Astrocyte (in vitro differentiated cells and primary cell): ENCODE results near the gene DNMBP. TPM values are rescaled to one million over a fixed set of nuclear protein-coding genes. Genes with fewer than 3 reads are reported as not detected.
"Not testable (repeated sequence)": the region's sequence is repeated elsewhere in the genome, so short reads cannot be mapped to it uniquely, and the experiment has no call there.

Experiments used
- DNase-seq: peaks from one replicate; pipeline ENCODE4 v3.0.0-alpha.2; 2010; ENCODE audit warnings: low read depth
- FAIRE-seq: peaks from 2 replicates; lab custom pipeline; 2011; peaks lifted over from hg19 to GRCh38; lab: Jason Lieb, UNC
- H2AFZ ChIP-seq: 2 replicates; pipeline ENCODE4 v1.6.0; 2012; ENCODE audit warnings: low read depth, low read length, inconsistent platforms
- H3K27ac ChIP-seq: 2 replicates; pipeline ENCODE4 v1.5.1; 2011; ENCODE audit warnings: low read depth, low read length, inconsistent platforms
- H3K27me3 ChIP-seq: 2 replicates; pipeline ENCODE4 v1.6.0; 2011; ENCODE audit warnings: low read length, inconsistent platforms; ENCODE audit not compliant: insufficient read depth
- H3K36me3 ChIP-seq: 2 replicates; pipeline ENCODE4 v1.5.1; 2011; ENCODE audit warnings: low read length, inconsistent platforms; ENCODE audit not compliant: insufficient read depth
- H3K4me1 ChIP-seq: 2 replicates; pipeline ENCODE4 v1.5.1; 2011; ENCODE audit warnings: low read length, inconsistent platforms; ENCODE audit not compliant: insufficient read depth
- H3K4me2 ChIP-seq: 2 replicates; pipeline ENCODE4 v1.6.0; 2012; ENCODE audit warnings: low read length, inconsistent platforms
- H3K4me3 ChIP-seq: 2 replicates; pipeline ENCODE4 v1.5.1; 2011; ENCODE audit warnings: low read depth, mild to moderate bottlenecking, low read length, inconsistent platforms; ENCODE audit not compliant: insufficient read depth
- H3K79me2 ChIP-seq: 2 replicates; pipeline ENCODE4 v1.6.0; 2012; ENCODE audit warnings: mild to moderate bottlenecking, low read length, inconsistent platforms; ENCODE audit not compliant: insufficient read depth
- H3K9ac ChIP-seq: 2 replicates; pipeline ENCODE4 v1.6.0; 2012; ENCODE audit warnings: mild to moderate bottlenecking, low read length, inconsistent platforms
- H3K9me3 ChIP-seq: 2 replicates; pipeline ENCODE4 v1.5.1; 2012; ENCODE audit warnings: low read depth, mild to moderate bottlenecking, low read length, inconsistent platforms; ENCODE audit not compliant: insufficient read depth
- H4K20me1 ChIP-seq: 2 replicates; pipeline ENCODE4 v1.6.0; 2012; ENCODE audit warnings: low read length, inconsistent platforms; ENCODE audit not compliant: insufficient read depth
- H3K27ac Mint-ChIP-seq: one replicate; pipeline ENCODE4 v1.8.0; 2021; ENCODE audit warnings: mild to moderate bottlenecking, mixed read lengths; ENCODE audit not compliant: unreplicated experiment
- H3K27me3 Mint-ChIP-seq: one replicate; pipeline ENCODE4 v1.8.0; 2021; ENCODE audit warnings: low read depth, mixed read lengths; ENCODE audit not compliant: unreplicated experiment
- H3K36me3 Mint-ChIP-seq: one replicate; pipeline ENCODE4 v1.8.0; 2021; ENCODE audit warnings: low read depth, mixed read lengths; ENCODE audit not compliant: unreplicated experiment
- H3K4me1 Mint-ChIP-seq: one replicate; pipeline ENCODE4 v1.8.0; 2021; ENCODE audit warnings: low read depth, mixed read lengths; ENCODE audit not compliant: unreplicated experiment
- H3K4me3 Mint-ChIP-seq: one replicate; pipeline ENCODE4 v1.8.0; 2021; ENCODE audit warnings: mild to moderate bottlenecking, moderate library complexity, mixed read lengths; ENCODE audit not compliant: unreplicated experiment
- H3K9me3 Mint-ChIP-seq: one replicate; pipeline ENCODE4 v1.8.0; 2021; ENCODE audit warnings: mild to moderate bottlenecking, mixed read lengths; ENCODE audit not compliant: unreplicated experiment
- CTCF ChIP-seq: IDR thresholded peaks from 2 replicates; pipeline ENCODE4 v1.5.1; 2011; ENCODE audit warnings: low read depth, mild to moderate bottlenecking, inconsistent platforms, low read length, moderate library complexity; ENCODE audit not compliant: insufficient read depth
- EZH2 ChIP-seq: IDR thresholded peaks from 2 replicates; pipeline ENCODE4 v1.6.1; 2012; ENCODE audit warnings: mild to moderate bottlenecking, low read length, inconsistent platforms; ENCODE audit not compliant: insufficient read depth
- total RNA-seq: library from RNA; stranded (reverse); gene quantifications from 2 replicates; pipeline ENCODE4 v1.2.1, GENCODE V29; 2021

The DNMBP gene
- total RNA-seq, 1 donor from 2014 or later, result 24.8 TPM

DNA sequence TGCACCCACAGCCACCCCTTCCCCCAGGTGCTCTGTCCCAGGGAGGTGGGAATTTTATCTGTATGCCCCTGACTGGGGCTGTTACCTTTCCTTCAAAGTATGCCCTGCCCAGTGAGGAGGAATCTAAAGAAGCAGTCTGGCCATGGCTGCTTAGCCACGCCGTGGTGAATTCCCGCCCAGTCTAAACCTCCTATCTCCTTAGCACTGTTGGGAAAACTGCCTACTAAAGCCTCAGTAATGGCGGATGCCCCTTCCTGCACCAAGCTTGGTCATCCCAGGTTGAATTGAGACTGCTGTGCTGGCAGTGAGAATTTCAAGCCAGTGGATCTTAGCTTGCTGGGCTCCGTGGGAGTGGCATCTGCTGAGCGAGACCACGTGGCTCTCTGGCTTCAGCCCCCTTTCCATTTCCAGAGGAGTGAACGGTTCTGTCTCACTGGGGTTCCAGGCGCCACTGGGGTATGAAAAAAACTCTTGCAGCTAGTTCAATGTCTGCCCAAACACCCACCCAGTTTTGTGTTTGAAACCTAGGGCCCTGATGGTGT, 140.1 kb downstream of the DNMBP start:
- peaks cover 6% of the 10 kb centered on the region for H3K4me1 Mint-ChIP-seq
- FAIRE-seq, result no peak
- Histone ChIP-seq H3K4me1 (no peaks in the 10 kb centered on the region), H3K9me3 (peaks cover 3% of the 10 kb centered on the region), H3K9ac (no peak overlapping the region), H3K27me3 (no peaks in the 10 kb centered on the region), H3K79me2 (no peaks in the 10 kb centered on the region), H2AFZ (no peak overlapping the region), H3K4me3 (no peak overlapping the region), H4K20me1 (peaks cover 5% of the 10 kb centered on the region), H3K4me2 (no peak overlapping the region), H3K36me3 (peaks cover 13% of the 10 kb centered on the region), H3K27ac (no peak overlapping the region)
- no peak for DNase-seq
- TF ChIP-seq EZH2 (no peak), CTCF (no peak)
- H3K36me3 Mint-ChIP-seq, result peaks cover 2% of the 10 kb centered on the region
- H3K9me3 Mint-ChIP-seq, result peaks cover 20% of the 10 kb centered on the region
- no peak overlapping the region for H3K4me3 Mint-ChIP-seq
- no peak overlapping the region for H3K27ac Mint-ChIP-seq
- H3K27me3 Mint-ChIP-seq, result no peaks in the 10 kb centered on the region

DNA sequence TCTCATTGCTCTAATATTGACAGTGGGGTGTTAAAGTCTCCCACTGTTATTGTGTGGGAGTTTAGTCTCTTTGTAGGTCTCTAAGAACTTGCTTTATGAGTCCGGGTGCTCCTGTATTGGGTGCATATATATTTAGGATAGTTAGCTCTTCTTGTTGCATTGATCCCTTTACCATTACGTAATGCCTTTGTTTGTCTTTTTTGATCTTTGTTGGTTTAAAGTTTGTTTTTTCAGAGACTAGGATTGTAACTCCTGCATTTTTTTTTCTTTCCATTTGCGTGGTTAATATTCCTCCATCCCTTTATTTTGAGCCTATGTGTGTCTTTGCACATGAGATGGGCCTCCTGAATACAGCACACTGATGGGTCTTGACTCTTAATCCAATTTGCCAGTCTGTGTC, 142.5 kb downstream of the DNMBP start:
- H3K4me2 ChIP-seq, H3K27me3 ChIP-seq, H3K27ac Mint-ChIP-seq, H3K36me3 ChIP-seq, H2AFZ ChIP-seq, H3K9me3 ChIP-seq, H3K27ac ChIP-seq, H4K20me1 ChIP-seq, H3K36me3 Mint-ChIP-seq, H3K4me1 Mint-ChIP-seq, H3K79me2 ChIP-seq, FAIRE-seq, H3K9ac ChIP-seq, H3K27me3 Mint-ChIP-seq, DNase-seq, H3K4me3 ChIP-seq, H3K4me3 Mint-ChIP-seq, H3K4me1 ChIP-seq: not testable (repeated sequence)
- peaks cover 23% of the 10 kb centered on the region for H3K9me3 Mint-ChIP-seq

DNA sequence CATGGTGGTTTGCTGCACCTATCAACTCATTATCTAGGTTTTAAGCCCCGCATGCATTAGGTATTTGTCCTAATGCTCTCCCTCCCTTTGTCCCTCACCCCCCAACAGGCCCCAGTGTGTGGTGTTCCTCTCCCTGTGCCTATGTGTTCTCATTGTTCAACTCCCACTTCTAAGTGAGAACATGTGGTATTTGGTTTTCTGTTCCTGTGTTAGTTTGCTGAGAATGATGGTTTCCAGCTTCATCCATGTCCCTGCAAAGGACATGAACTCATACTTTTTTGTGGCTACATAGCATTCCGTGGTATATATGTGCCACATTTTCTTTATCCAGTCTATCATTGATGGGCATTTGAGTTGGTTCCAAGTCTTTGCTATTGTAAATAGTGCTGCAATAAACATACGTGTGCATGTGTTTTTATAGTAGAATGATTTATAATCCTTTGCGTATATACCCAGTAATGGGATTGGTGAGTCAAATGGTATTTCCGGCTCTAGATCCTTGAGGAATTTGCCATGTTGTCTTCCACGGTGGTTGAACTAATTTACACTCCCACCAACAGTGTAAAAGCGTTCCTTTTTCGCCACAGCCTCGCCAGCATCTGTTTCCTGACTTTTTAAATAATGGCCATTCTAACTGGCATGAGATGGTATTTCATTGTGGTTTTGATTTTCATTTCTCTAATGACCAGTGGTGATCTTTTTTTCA, 146.1 kb downstream of the DNMBP start:
- H3K36me3 Mint-ChIP-seq, H4K20me1 ChIP-seq, H3K4me1 Mint-ChIP-seq, H3K27ac Mint-ChIP-seq, H3K36me3 ChIP-seq, H2AFZ ChIP-seq, H3K4me3 ChIP-seq, H3K27ac ChIP-seq, H3K4me2 ChIP-seq, H3K27me3 Mint-ChIP-seq, H3K79me2 ChIP-seq, H3K4me1 ChIP-seq, H3K9ac ChIP-seq, H3K9me3 ChIP-seq, H3K4me3 Mint-ChIP-seq, H3K27me3 ChIP-seq, FAIRE-seq: not testable (repeated sequence)
- peaks cover 19% of the 10 kb centered on the region for H3K9me3 Mint-ChIP-seq
- peak; percentile 81 for DNase-seq
